ENCODE data around the gene CHP1.
"Not testable (repeated sequence)": the region's sequence is repeated elsewhere in the genome, so short reads cannot be mapped to it uniquely, and the experiment has no call there.

Gene CHP1

GRCh38 chr15:41301587-41301986 is 70.5 kb downstream of the CHP1 start:
- no peak for DNase-seq

GRCh38 chr15:41304149-41304770 is 73.2 kb downstream of the CHP1 start:
- no peak for DNase-seq

GRCh38 chr15:41307679-41308078 is 76.6 kb downstream of the CHP1 start:
- no peak for DNase-seq

- no peak for DNase-seq
Observed at GRCh38 chr15:41309226-41309905, 78.3 kb downstream of the CHP1 start.

- DNase-seq: not testable (repeated sequence)
Observed at GRCh38 chr15:41320805-41321330, 89.8 kb downstream of the CHP1 start.

- no peak for DNase-seq
Observed at GRCh38 chr15:41323611-41324010, 92.5 kb downstream of the CHP1 start.

- DNase-seq: no peak
Observed at GRCh38 chr15:41331281-41331680, 100.2 kb downstream of the CHP1 start.

All from NCI-H1436 (cell line).